ENCODE measurements around the gene BRK1. TPM values are rescaled to one million over a fixed set of nuclear protein-coding genes. Genes with fewer than 3 reads are reported as not detected.
"Not testable (repeated sequence)": the region's sequence is repeated elsewhere in the genome, so short reads cannot be mapped to it uniquely, and the experiment has no call there.

Gene BRK1
- total RNA-seq, 1 experiment from 2014 or later, result 78.5 TPM

GRCh38 chr3:10173926-10174435 is 58.5 kb downstream of the BRK1 start:
- DNase-seq (ENCODE audit: unreplicated experiment), result peak; percentile 64
- H3K27ac Mint-ChIP-seq (ENCODE audit: low read depth, unreplicated experiment), result no peak overlapping the region
- no peak for TF ChIP-seq CTCF (IDR thresholded peaks at IDR 0.05; ENCODE audit: unreplicated experiment)
- ChIA-PET CTCF (interaction anchor here (0.6 to 2.0 kb wide), 2 partner anchors 9 to 58 kb away, joined by 6 to 7 read pairs; partner anchors contain the start of gene IRAK2), POLR2A (no interaction called here)
- H3K4me1 Mint-ChIP-seq (ENCODE audit: insufficient read depth, unreplicated experiment), result peaks cover 5% of the 10 kb centered on the region
- no peak overlapping the region for H3K4me3 Mint-ChIP-seq (ENCODE audit: unreplicated experiment)
- peaks cover under 1% of the 10 kb centered on the region for H3K9me3 Mint-ChIP-seq (ENCODE audit: unreplicated experiment)
- H3K27me3 Mint-ChIP-seq (ENCODE audit: insufficient read depth, unreplicated experiment), result no peaks in the 10 kb centered on the region
- intact Hi-C loops (cut with micrococcal nuclease), result no loop called here
- BruUV-seq (replicated peaks), result no TSS peak
- H3K36me3 Mint-ChIP-seq (ENCODE audit: insufficient read depth, unreplicated experiment), result peaks cover 3% of the 10 kb centered on the region

- BruUV-seq (replicated peaks); POLR2A ChIA-PET; DNase-seq (ENCODE audit: unreplicated experiment); H3K4me3 Mint-ChIP-seq (ENCODE audit: unreplicated experiment); H3K27ac Mint-ChIP-seq (ENCODE audit: low read depth, unreplicated experiment); intact Hi-C loops (cut with micrococcal nuclease); H3K4me1 Mint-ChIP-seq (ENCODE audit: insufficient read depth, unreplicated experiment); H3K27me3 Mint-ChIP-seq (ENCODE audit: insufficient read depth, unreplicated experiment); H3K9me3 Mint-ChIP-seq (ENCODE audit: unreplicated experiment): not testable (repeated sequence)
- H3K36me3 Mint-ChIP-seq (ENCODE audit: insufficient read depth, unreplicated experiment), result peaks cover 11% of the 10 kb centered on the region
- CTCF ChIA-PET, result interaction anchor here (2.0 kb wide), 1 partner anchor 10 kb away, joined by 6 read pairs; the partner anchor contains the start of gene IRAK2
Observed at GRCh38 chr3:10175334-10175733, 59.9 kb downstream of the BRK1 start.

GRCh38 chr3:10176150-10176549 is 60.7 kb downstream of the BRK1 start:
- POLR2A ChIA-PET; H3K9me3 Mint-ChIP-seq (ENCODE audit: unreplicated experiment); intact Hi-C loops (cut with micrococcal nuclease): not testable (repeated sequence)

More at GRCh38 chr3:10176150-10176549, 60.7 kb downstream of the BRK1 start:
- H3K27me3 Mint-ChIP-seq (ENCODE audit: insufficient read depth, unreplicated experiment); H3K4me1 Mint-ChIP-seq (ENCODE audit: insufficient read depth, unreplicated experiment); H3K27ac Mint-ChIP-seq (ENCODE audit: low read depth, unreplicated experiment); DNase-seq (ENCODE audit: unreplicated experiment); H3K4me3 Mint-ChIP-seq (ENCODE audit: unreplicated experiment); BruUV-seq (replicated peaks): not testable (repeated sequence)
- CTCF ChIA-PET, result interaction anchor here (1.2 kb wide), 2 partner anchors 9 to 11 kb away, joined by 3 to 5 read pairs; no protein-coding TSS in a partner anchor
- H3K36me3 Mint-ChIP-seq (ENCODE audit: insufficient read depth, unreplicated experiment), result peaks cover 11% of the 10 kb centered on the region

Other genes starting within 250 kb of the BRK1 start
- gene CIDEC, start 235.4 kb upstream of the BRK1 start, total RNA-seq (2022), result not detected in 2 replicates
- gene JAGN1, start 225.1 kb upstream of the BRK1 start, total RNA-seq (2022), result 49.7 and 55.4 TPM in 2 replicates
- 5.0 and 5.5 TPM in 2 replicates for gene IL17RE, start 212.8 kb upstream of the BRK1 start, total RNA-seq (2022)
- gene IL17RC, start 198.6 kb upstream of the BRK1 start, total RNA-seq (2022), result 25.7 and 30.1 TPM in 2 replicates
- gene CRELD1, start 181.8 kb upstream of the BRK1 start, total RNA-seq (2022), result 13.4 and 19.9 TPM in 2 replicates
- 0.83 and 1.3 TPM in 2 replicates for gene PRRT3, start 163.3 kb upstream of the BRK1 start, total RNA-seq (2022)
- 55.4 and 59.1 TPM in 2 replicates for gene EMC3, start 128.8 kb upstream of the BRK1 start, total RNA-seq (2022)
- 14.6 and 24.6 TPM in 2 replicates for gene FANCD2, start 89.2 kb upstream of the BRK1 start, total RNA-seq (2022)
- gene FANCD2OS, start 7.4 kb upstream of the BRK1 start, total RNA-seq (2022), result not detected in 2 replicates
- 50.9 and 54.6 TPM in 2 replicates for gene VHL, start 26.1 kb downstream of the BRK1 start, total RNA-seq (2022)
- 6.0 and 7.0 TPM in 2 replicates for gene IRAK2, start 49.2 kb downstream of the BRK1 start, total RNA-seq (2022)
- gene TATDN2, start 132.8 kb downstream of the BRK1 start, total RNA-seq (2022), result 21.0 and 25.9 TPM in 2 replicates
- gene GHRL, start 177.3 kb downstream of the BRK1 start, total RNA-seq (2022), result not detected in 2 replicates
- gene SEC13, start 205.4 kb downstream of the BRK1 start, total RNA-seq (2022), result 141 and 156 TPM in 2 replicates

Data from MCF 10A (cell line).